Esophagus muscularis mucosa (tissue), 4 donors: ENCODE data around the gene FAM241A. TPM values are rescaled to one million over a fixed set of nuclear protein-coding genes. Genes with fewer than 3 reads are reported as not detected.

Source experiments
- DNase-seq: peaks from one replicate; pipeline ENCODE4 v3.0.0-alpha.2; 2017; ENCODE audit errors: extremely low spot score
- H3K27ac ChIP-seq, 4 donors: fragments of 200-600 bp; sonication (generic); replicated peaks in 1 of 4; 1 replicate in 3 of 4; 2 replicates in 1 of 4; pipeline ENCODE4 v1.5.1; 2016 to 2019; ENCODE audit warnings: mild to moderate bottlenecking in 1 of 4
- H3K27me3 ChIP-seq, 4 donors: fragments of 200-600 bp; sonication (generic); one replicate each; pipeline versions ENCODE4 v1.5.1 to v1.6.0; 2016 to 2019
- H3K36me3 ChIP-seq, 4 donors: fragments of 200-600 bp; sonication (generic); one replicate each; pipeline ENCODE4 v1.5.1; 2016 to 2019
- H3K4me1 ChIP-seq, 4 donors: fragments of 200-600 bp; sonication (generic); one replicate each; pipeline ENCODE4 v1.5.1; 2016 to 2019
- H3K4me3 ChIP-seq, 4 donors: fragments of 200-600 bp; sonication (generic); 1 replicate in 2 of 4; 2 replicates in 2 of 4; pipeline ENCODE4 v1.5.1; 2016 to 2019; ENCODE audit warnings: mild to moderate bottlenecking in 4 of 4, moderate library complexity in 1 of 4
- H3K9me3 ChIP-seq, 4 donors: fragments of 200-600 bp; sonication (generic); 1 replicate in 3 of 4; 2 replicates in 1 of 4; pipeline ENCODE4 v1.5.1; 2016 to 2019
- CTCF ChIP-seq, 3 experiments: fragments of 200-600 bp in 2 of 3; fragments of 450-650 bp in 1 of 3; sonication (generic) in 2 of 3; IDR thresholded peaks; one replicate each; pipeline ENCODE4 v1.5.1; 2017 to 2019; ENCODE audit warnings: antibody characterized with exemption in 3 of 3, mild to moderate bottlenecking in 2 of 3, moderate library complexity in 1 of 3
- EP300 ChIP-seq: sonication (generic); formaldehyde crosslinking; IDR thresholded peaks from one replicate; pipeline ENCODE4 v1.6.1; 2017; ENCODE audit warnings: antibody characterized with exemption
- POLR2A ChIP-seq: fragments of 450-650 bp; IDR thresholded peaks from one replicate; pipeline ENCODE4 v1.6.1; 2017; ENCODE audit warnings: antibody characterized with exemption, moderate library complexity, mild to moderate bottlenecking, low read depth
- POLR2AphosphoS5 ChIP-seq, 2 donors: sonication (generic); formaldehyde crosslinking; IDR thresholded peaks; one replicate each; pipeline ENCODE4 v1.6.1; 2017; ENCODE audit warnings: antibody characterized with exemption in 2 of 2
- WGBS: methylation state at CpG from one replicate; pipeline ENCODE4 v1.1.5; 2018; 5-methylcytosine and 5-hydroxymethylcytosine counted together
- intact Hi-C: fragments of 100-400 bp; cut with DNase I; formaldehyde crosslinking; loops from one replicate; pipeline ENCODE4 v1.15.1; 2023
- total RNA-seq, 4 donors: library from RNA; depleted of rRNA; stranded (reverse); fragments of >200 nt; gene quantifications; one replicate each; pipeline versions ENCODE4 v1.1.0 to v1.2.1, GENCODE V29; 2016

The FAM241A gene
- total RNA-seq, 4 donors from 2014 or later, result 5.0 to 7.5 (median 5.2) TPM

- Histone ChIP-seq H3K27ac (no peak overlapping the region), H3K36me3 (peaks cover 0 to 29% (median 3%) of the 10 kb centered on the region in 4 donors), H3K4me1 (peaks cover 0 to 5% (median 0%) of the 10 kb centered on the region in 4 donors), H3K9me3 (no peaks in the 10 kb centered on the region), H3K27me3 (no peaks in the 10 kb centered on the region), H3K4me3 (no peak overlapping the region)
- 79% methylated on average over 8 of the region's 8 CpGs for WGBS
- TF ChIP-seq EP300, result no peak
- TF ChIP-seq POLR2AphosphoS5 (IDR thresholded peaks at IDR 0.05), result no peak
- TF ChIP-seq CTCF (IDR thresholded peaks at IDR 0.05), result no peak
- no peak for TF ChIP-seq POLR2A
- no peak for DNase-seq
- intact Hi-C loops, result no loop called here
Measured at GRCh38 chr4:112185740-112186670, 40.8 kb downstream of the FAM241A start.

- Histone ChIP-seq H3K9me3 (no peaks in the 10 kb centered on the region), H3K27me3 (no peaks in the 10 kb centered on the region), H3K36me3 (peaks cover 0 to 26% (median 3%) of the 10 kb centered on the region in 4 donors), H3K27ac (no peak overlapping the region), H3K4me3 (no peak overlapping the region), H3K4me1 (no peaks in the 10 kb centered on the region)
- no peak for DNase-seq
- WGBS, result 70% methylated on average over 2 of the region's 2 CpGs
- intact Hi-C loops, result no loop called here
- TF ChIP-seq CTCF (IDR thresholded peaks at IDR 0.05) (peak in 1 of 3 experiments; percentile 5), POLR2A (no peak)
Measured at GRCh38 chr4:112189754-112190153, 44.5 kb downstream of the FAM241A start.

- no peak for TF ChIP-seq POLR2A
- TF ChIP-seq EP300, result no peak
- H3K9me3 ChIP-seq, result no peaks in the 10 kb centered on the region
- no peak overlapping the region for H3K27ac ChIP-seq
- H3K4me3 ChIP-seq, result no peak overlapping the region
- no peak for DNase-seq
- no peaks in the 10 kb centered on the region for H3K27me3 ChIP-seq
- no peaks in the 10 kb centered on the region for H3K4me1 ChIP-seq
- peaks cover 0 to 26% (median 3%) of the 10 kb centered on the region in 4 donors for H3K36me3 ChIP-seq
- WGBS, result 92% methylated on average over 8 of the region's 8 CpGs
- intact Hi-C loops, result no loop called here
Measured at GRCh38 chr4:112190684-112191083, 45.4 kb downstream of the FAM241A start.

- 37% methylated on average over 1 of the region's 1 CpG for WGBS
- no peak for DNase-seq
Measured at GRCh38 chr4:112196461-112196860, 51.2 kb downstream of the FAM241A start.

GRCh38 chr4:112199041-112199440, 53.8 kb downstream of the FAM241A start:
- intact Hi-C loops, result no loop called here
- no peaks in the 10 kb centered on the region for H3K4me1 ChIP-seq
- no peak for DNase-seq
- no peaks in the 10 kb centered on the region for H3K27me3 ChIP-seq
- no peak overlapping the region for H3K4me3 ChIP-seq
- 77% methylated on average over 1 of the region's 1 CpG for WGBS
- no peak overlapping the region for H3K27ac ChIP-seq
- TF ChIP-seq EP300 (no peak), POLR2A (no peak), POLR2AphosphoS5 (IDR thresholded peaks at IDR 0.05) (no peak), CTCF (IDR thresholded peaks at IDR 0.05) (no peak)
- no peaks in the 10 kb centered on the region for H3K36me3 ChIP-seq
- H3K9me3 ChIP-seq, result no peaks in the 10 kb centered on the region

More at GRCh38 chr4:112196461-112196860, 51.2 kb downstream of the FAM241A start:
- intact Hi-C loops, result no loop called here
- H3K36me3 ChIP-seq, result no peaks in the 10 kb centered on the region
- no peak overlapping the region for H3K4me3 ChIP-seq
- TF ChIP-seq EP300 (no peak), POLR2A (no peak), CTCF (IDR thresholded peaks at IDR 0.05) (no peak), POLR2AphosphoS5 (IDR thresholded peaks at IDR 0.05) (no peak)
- H3K9me3 ChIP-seq, result no peaks in the 10 kb centered on the region
- H3K27me3 ChIP-seq, result no peaks in the 10 kb centered on the region
- H3K27ac ChIP-seq, result no peak overlapping the region
- no peaks in the 10 kb centered on the region for H3K4me1 ChIP-seq
